Measurements from ENCODE around the gene TNIK.

Gene TNIK

GRCh38 chr3:171226794-171227193, 233.4 kb downstream of the TNIK start:
- Histone ChIP-seq H3K4me1 (ENCODE audit: low read depth, poor library complexity, severe bottlenecking) (no peaks in the 10 kb centered on the region), H3K36me3 (ENCODE audit: insufficient read depth) (no peaks in the 10 kb centered on the region), H2AFZ (ENCODE audit: low read depth) (no peak overlapping the region), H3K27ac (no peak overlapping the region), H3K4me3 (IDR thresholded peaks at IDR 0.05; ENCODE audit: insufficient read depth, low read depth, low read length) (no peak overlapping the region), H3K4me2 (no peak overlapping the region), H4K20me1 (ENCODE audit: insufficient read depth) (no peaks in the 10 kb centered on the region), H3K9ac (no peak overlapping the region), H3K27me3 (ENCODE audit: insufficient read depth, low read depth) (no peaks in the 10 kb centered on the region), H3K79me2 (ENCODE audit: insufficient read depth, low read depth) (no peaks in the 10 kb centered on the region)
- TF ChIP-seq, protein P1, sequence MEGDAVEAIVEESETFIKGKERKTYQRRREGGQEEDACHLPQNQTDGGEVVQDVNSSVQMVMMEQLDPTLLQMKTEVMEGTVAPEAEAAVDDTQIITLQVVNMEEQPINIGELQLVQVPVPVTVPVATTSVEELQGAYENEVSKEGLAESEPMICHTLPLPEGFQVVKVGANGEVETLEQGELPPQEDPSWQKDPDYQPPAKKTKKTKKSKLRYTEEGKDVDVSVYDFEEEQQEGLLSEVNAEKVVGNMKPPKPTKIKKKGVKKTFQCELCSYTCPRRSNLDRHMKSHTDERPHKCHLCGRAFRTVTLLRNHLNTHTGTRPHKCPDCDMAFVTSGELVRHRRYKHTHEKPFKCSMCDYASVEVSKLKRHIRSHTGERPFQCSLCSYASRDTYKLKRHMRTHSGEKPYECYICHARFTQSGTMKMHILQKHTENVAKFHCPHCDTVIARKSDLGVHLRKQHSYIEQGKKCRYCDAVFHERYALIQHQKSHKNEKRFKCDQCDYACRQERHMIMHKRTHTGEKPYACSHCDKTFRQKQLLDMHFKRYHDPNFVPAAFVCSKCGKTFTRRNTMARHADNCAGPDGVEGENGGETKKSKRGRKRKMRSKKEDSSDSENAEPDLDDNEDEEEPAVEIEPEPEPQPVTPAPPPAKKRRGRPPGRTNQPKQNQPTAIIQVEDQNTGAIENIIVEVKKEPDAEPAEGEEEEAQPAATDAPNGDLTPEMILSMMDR (conservative IDR thresholded peaks at IDR 0.05; ENCODE audit: low read depth, low read length) = no peak

DNA sequence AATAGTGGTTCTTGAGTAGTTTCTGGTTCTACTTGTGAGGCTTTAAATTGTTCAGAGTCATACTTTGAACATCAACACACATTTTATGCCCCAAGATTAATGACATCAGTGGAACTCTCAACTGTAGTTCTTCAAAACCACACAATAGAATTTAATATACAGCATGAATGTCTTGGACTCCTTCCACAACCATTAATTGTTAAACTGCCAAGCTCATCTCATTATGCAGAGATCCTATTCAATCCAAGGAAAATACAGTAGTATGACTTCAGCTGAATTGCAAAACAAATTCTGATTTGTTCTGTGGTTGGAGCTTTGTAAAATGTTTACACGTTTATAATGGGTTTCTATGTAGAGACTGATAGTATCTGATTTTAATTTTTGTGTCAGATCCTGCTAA, 234.5 kb downstream of the TNIK start:
- Histone ChIP-seq H3K79me2 (ENCODE audit: insufficient read depth, low read depth) (no peaks in the 10 kb centered on the region), H3K4me1 (ENCODE audit: low read depth, poor library complexity, severe bottlenecking) (no peaks in the 10 kb centered on the region), H3K36me3 (ENCODE audit: insufficient read depth) (no peaks in the 10 kb centered on the region), H3K27ac (no peak overlapping the region), H3K27me3 (ENCODE audit: insufficient read depth, low read depth) (no peaks in the 10 kb centered on the region), H3K4me3 (IDR thresholded peaks at IDR 0.05; ENCODE audit: insufficient read depth, low read depth, low read length) (no peak overlapping the region), H3K9ac (no peak overlapping the region), H3K4me2 (no peak overlapping the region), H2AFZ (ENCODE audit: low read depth) (no peak overlapping the region), H4K20me1 (ENCODE audit: insufficient read depth) (no peaks in the 10 kb centered on the region)
- TF ChIP-seq, protein P1 (conservative IDR thresholded peaks at IDR 0.05; ENCODE audit: low read depth, low read length) = no peak

DNA sequence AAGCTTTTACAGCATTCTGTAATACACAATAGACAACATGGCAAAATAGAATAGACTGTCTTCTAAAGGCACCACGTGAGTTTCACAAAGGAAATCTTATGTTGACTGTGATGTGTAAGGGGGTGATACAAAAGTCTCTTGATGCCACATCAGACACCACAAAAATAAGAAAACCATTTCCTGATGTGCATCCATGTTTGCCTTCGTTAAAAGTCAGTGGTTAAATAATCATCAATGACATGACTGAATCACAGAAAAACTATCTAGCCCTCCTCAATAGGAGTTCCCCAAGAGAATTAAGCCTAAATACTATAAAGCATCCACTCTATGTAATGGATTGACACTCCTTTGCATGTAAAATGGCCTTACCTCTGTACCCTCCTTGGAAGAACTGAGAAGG, 235.0 kb downstream of the TNIK start:
- H4K20me1 ChIP-seq (ENCODE audit: insufficient read depth) = no peaks in the 10 kb centered on the region
- no peak overlapping the region for H3K27ac ChIP-seq
- no peak overlapping the region for H3K9ac ChIP-seq
- TF ChIP-seq, protein P1 (conservative IDR thresholded peaks at IDR 0.05; ENCODE audit: low read depth, low read length) = no peak
- no peaks in the 10 kb centered on the region for H3K27me3 ChIP-seq (ENCODE audit: insufficient read depth, low read depth)
- no peaks in the 10 kb centered on the region for H3K36me3 ChIP-seq (ENCODE audit: insufficient read depth)
- no peaks in the 10 kb centered on the region for H3K79me2 ChIP-seq (ENCODE audit: insufficient read depth, low read depth)
- H2AFZ ChIP-seq (ENCODE audit: low read depth) = no peak overlapping the region
- H3K4me2 ChIP-seq = no peak overlapping the region
- H3K4me1 ChIP-seq (ENCODE audit: low read depth, poor library complexity, severe bottlenecking) = no peaks in the 10 kb centered on the region
- H3K4me3 ChIP-seq (IDR thresholded peaks at IDR 0.05; ENCODE audit: insufficient read depth, low read depth, low read length) = no peak overlapping the region

DNA sequence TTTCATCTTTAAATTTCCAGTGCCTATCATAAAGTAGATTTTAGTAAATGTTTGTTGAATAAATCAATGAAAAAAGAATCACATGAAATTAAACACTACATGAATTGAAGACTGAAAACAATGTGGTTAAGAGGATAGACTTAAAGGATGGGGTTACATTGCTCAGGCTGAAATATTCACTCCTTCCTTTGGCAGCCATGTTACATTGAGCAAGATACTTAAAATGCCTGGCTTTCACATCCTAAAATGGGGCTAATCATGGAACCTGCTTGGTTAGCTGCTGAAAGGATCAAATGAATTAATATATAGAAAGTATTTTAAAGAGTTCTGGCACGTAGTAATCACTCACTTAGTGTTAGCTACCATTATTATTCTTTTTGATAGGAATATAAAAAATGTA, 236.8 kb downstream of the TNIK start:
- Histone ChIP-seq H3K27me3 (ENCODE audit: insufficient read depth, low read depth) (no peaks in the 10 kb centered on the region), H3K36me3 (ENCODE audit: insufficient read depth) (no peaks in the 10 kb centered on the region), H2AFZ (ENCODE audit: low read depth) (no peak overlapping the region), H3K79me2 (ENCODE audit: insufficient read depth, low read depth) (no peaks in the 10 kb centered on the region), H3K4me1 (ENCODE audit: low read depth, poor library complexity, severe bottlenecking) (no peaks in the 10 kb centered on the region), H4K20me1 (ENCODE audit: insufficient read depth) (no peaks in the 10 kb centered on the region), H3K4me3 (IDR thresholded peaks at IDR 0.05; ENCODE audit: insufficient read depth, low read depth, low read length) (no peak overlapping the region), H3K9ac (no peak overlapping the region), H3K4me2 (no peak overlapping the region), H3K27ac (no peak overlapping the region)
- TF ChIP-seq, protein P1 (conservative IDR thresholded peaks at IDR 0.05; ENCODE audit: low read depth, low read length) = no peak
